ENCODE results near the gene CFAP20DC.
"Not testable (repeated sequence)": the region's sequence is repeated elsewhere in the genome, so short reads cannot be mapped to it uniquely, and the experiment has no call there.

CFAP20DC gene

DNA sequence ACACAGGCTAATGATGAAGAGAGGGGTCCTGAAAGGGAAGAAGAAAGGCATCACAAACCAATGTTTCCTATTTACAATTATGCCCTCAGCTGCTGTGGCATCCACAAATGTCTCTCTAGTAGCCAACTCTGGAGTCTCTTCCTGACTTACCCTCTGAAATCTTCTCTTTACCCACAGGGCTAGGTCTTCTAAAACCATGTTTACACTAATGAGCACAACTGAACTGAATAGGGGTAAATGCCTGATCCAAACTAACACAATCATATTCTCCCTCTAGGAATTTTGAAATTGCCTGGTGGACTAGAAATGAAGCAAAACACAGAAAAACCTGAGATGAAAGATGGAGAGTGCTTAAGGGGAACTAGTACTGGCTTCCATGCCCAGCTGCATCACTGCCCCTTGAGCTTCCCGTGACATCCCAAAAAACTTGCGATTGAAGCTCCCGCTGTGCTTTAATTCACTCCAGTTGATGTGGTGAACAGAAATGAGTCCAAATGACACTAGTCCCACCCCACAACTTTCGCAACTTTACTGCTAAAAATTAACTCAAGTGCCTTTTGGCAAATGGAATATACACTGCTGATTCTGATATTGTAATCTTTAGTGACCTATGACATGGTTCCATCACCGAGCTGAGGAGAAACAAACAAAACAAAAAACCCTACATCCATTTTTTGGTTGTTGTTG lies 32.8 kb downstream of the CFAP20DC start:
- no peak for DNase-seq

DNA sequence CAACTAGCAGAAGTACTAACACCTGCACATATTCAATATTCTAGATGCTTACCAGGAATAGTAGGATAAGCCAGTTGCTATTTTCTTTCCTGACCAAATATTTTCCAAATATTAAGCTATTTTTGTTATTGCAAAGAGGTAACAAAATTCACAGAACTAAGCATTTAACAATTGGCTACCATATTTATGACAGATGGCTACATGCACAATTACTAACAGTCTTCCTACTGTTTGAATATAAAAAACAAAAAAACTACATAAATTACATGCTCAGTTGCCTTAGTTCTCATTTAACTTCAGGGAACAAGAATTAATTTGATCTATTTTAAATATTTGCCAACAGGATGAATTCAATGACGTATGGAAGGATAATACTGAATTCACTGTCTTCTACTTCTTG lies 36.2 kb downstream of the CFAP20DC start:
- DNase-seq, result no peak

DNA sequence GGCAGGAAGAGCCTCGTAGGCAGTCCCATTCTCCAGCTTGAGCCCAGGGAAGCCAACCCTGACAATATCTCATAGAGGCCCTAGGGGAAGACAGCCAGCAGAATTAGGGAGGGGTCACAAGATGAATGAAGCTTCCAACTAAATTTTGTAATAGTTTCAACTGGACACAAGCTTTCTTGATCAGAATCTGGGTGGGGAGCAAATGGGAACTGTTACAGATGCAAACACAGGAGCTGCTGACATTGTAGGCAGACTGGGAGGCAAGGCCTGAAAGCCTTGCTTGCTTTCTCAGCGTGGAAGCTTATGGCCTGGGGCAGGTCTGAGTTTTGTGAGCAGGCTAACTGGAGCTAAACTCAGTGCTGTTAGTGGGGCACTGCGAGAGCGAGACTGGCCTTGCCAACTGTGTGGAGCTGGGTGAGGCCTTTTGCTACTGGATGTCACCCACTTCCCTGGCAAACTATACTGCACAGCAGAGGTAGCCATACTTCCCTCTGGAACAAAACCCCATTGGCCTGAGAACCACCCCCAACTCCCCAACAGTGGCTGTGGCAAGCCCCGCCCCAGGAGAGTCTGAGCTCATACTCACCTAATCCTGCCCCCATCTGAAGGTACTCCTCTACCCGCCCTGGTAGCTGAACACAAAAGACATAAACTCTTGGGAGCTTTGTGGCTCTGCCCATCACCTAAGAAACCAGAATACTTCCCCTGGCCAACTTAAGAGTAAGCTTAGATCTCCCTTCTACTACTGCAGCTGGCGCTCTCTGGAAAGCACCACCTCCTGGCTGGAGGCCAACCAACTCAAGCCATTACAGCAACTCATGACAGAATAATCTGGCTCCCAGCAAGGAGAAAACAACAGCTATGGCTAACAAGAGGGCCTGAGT lies 42.9 kb downstream of the CFAP20DC start:
- no peak for DNase-seq

- no peak for DNase-seq
These were observed 48.1 kb downstream of the CFAP20DC start for GRCh38 chr3:59001675-59002074.

DNA sequence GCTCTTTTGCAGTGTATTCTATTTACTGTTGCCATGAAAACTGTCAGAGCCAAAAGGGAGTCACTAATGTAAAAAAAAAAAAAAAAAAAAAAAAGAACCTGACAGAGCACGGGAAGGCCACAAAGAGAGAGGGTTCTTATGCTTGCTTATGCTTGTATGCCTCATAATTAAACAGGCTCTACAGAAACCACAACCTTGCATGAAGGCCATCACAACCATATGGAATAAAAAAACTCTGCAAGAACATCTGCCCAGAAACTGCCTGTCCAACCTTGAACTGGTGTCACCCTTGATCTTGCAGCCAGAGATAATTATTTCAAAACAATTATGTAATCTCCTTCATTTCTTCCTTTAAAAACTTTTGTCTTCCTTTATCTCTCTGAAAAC lies 50.1 kb downstream of the CFAP20DC start:
- no peak for DNase-seq

DNA sequence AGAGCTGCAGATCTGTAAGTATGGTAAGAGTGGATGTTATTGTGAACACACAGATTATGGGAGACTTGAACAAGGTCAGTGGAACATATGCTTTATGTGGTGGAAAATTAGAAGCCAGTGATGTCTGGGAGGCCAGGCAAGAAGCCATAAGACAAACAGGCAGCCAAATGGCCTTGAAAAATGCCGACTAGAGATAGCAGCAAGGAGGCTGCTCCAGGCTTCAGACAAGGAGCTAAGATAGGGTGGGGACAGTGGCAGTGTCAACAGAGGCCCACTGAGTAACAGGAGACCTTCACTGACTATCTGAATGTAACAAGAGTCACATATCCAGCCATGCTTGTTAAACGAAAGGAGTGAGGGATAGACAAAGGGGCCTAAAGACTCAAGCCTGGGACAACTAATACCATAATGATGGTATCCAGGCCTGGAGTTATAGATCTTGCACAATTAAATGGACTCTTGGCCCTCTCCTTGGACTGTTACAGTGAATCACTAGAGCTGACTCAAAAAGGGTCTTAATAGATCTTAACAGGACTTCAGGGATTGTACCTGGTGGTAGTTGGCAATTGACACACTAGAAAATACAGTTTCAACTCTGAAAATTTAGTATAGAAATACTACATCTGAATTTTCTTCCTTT lies 50.6 kb downstream of the CFAP20DC start:
- DNase-seq, result no peak

DNA sequence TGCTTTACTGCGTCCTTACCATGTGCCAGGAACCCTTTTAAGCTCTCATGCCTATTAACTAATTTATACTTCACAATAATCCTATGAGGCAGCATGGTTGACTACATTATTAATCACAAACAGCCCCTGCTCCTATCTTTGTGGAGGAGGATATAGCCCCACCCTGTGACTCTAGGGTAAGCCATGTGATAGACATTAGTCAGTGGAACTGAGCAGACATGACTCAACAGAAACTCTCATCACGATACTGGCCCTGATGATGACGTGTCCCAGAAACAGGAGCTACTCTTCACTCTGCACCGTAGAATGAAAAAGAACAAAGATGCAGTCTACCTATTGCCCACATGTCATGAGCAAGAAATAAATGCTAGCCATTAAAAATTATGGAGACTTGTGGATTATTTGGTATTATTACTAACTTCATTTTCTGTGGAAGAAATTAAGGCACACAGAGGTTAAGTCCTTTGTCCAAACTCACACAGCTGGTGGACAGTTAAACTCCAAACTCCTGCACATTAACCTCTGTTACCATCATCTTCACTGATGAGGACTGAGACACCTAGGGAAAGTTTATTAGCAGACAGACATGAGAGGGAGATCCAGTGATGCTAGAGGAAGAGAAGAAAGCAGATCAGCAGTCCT lies 51.2 kb downstream of the CFAP20DC start:
- no peak for DNase-seq

GRCh38 chr3:58996730-58997129 lies 53.1 kb downstream of the CFAP20DC start:
- no peak for DNase-seq

DNA sequence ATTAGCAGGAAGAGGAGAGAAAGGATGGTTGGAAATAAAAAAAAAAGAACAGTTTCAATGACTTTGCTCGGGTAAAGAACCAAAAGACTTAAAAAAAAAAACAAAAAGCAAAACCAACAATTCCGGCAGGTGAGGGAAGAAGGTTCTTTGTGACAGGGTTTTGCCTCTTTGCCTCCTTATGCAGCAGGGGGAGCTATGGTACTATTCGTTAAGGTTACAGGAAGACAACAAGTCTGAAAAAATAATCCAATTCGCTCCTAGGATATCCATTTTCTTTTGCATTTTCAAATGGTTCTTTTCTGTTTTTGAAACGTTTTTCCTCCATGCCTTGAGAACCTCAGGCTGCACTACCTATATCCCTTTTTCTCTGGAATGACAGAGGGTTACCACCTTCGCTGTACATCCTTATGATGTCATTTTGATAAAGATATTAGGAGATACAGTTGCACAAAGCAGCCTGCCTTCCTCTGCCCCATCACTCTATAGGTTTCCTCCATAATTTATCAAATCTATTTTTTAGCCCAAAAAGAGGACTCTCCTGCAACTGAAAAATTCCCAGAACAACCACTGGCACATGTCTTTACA lies 55.0 kb downstream of the CFAP20DC start:
- DNase-seq, result no peak

GRCh38 chr3:58993547-58993946 lies 56.3 kb downstream of the CFAP20DC start:
- DNase-seq, result no peak

GRCh38 chr3:58991623-58992022 lies 58.2 kb downstream of the CFAP20DC start:
- no peak for DNase-seq

DNA sequence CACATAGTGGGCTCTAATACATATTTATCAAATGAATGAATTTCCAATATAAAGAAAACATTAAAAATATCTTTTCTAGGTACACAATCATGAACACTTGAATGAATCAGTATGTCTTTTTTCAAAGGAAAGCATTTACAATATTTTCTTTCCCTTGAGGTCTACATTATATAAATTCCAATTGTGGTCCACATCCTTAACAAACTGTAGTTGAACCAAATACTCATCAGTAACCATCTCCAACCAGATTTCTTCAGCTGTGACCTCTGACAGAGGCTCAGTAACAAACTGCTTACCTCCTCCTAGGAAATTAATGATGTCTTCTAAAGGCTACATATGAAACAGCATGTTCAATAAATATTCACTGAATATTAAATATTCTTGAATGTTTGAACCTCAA lies 58.8 kb downstream of the CFAP20DC start:
- DNase-seq, result no peak

DNA sequence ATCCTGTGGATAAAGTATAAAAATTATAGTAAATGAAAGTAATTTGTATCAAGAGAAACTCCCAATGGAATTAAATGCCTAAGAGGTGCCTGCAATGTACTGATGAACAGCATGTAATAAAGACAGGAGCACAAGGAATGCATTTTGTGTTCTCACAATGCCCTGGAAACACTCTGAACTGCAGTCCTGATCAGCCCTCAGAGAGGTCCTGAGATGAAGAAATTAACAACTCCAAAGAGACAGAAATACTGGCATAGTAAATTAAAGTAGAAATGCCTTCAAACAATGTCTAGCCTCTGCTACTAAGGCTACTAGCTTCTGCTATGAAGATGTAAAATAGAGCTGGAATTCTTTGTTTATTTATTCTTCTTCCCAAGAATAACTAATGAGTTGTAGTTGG lies 59.9 kb downstream of the CFAP20DC start:
- DNase-seq, result no peak

DNA sequence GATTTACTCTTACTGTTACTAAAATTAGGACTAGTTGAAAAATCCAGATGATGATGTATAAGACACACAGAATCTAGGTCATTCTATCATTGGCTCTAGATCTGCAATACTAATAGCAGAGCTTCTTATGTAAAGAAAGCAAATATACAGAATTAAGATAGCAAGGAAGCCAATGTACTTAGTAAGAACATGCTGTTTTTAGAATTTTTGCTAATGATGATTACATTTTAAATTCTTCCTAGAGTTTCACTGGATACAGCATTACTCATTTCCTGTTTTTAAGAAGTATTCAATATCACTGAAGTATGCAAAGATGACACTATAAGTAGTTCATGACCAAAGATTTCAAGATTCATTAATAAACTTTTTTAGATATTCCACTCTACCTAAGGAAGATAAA lies 60.7 kb downstream of the CFAP20DC start:
- no peak for DNase-seq

DNA sequence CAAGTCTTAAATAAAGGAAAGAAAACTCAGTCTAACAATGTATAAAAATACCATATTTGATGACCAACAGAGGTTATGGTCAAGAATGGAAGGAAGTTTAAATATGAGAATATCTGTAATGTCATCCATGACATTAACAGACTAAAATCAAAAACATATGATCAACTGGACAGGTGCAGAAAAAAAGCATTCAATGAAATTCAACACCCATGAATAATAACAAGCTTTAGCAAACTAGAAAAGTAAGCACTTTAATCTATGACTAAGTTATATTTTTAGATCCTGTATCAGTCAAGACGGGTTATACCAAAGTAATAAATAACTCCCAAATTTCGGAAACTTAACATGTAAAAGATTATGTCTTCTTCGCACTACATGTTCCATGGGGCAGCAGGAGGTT lies 61.8 kb downstream of the CFAP20DC start:
- no peak for DNase-seq

GRCh38 chr3:58986654-58987053 lies 63.2 kb downstream of the CFAP20DC start:
- DNase-seq, result no peak

GRCh38 chr3:58979840-58980239 lies 70.0 kb downstream of the CFAP20DC start:
- no peak for DNase-seq

DNA sequence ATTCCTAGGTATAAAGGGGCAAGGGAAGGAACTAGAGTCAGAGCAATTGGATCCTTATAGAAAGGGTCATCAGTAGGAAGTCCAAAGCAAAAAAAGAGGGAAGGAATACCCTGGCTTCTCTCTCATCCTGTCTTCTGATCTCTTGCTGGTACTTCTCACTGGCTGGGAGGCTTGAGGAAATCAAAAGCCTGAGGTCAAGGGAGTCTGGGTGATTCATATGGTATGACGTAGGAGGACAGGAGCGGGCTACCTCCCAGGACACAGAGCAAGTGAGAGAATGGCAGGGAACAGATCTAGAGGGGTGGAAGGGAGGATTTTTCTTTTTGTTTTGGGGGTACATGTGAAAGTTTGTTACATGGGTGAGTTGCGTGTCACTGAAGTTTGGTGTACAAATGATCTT lies 76.0 kb downstream of the CFAP20DC start:
- no peak for DNase-seq

GRCh38 chr3:58967866-58968265 lies 82.0 kb downstream of the CFAP20DC start:
- not testable (repeated sequence) for DNase-seq

- no peak for DNase-seq
These were observed 84.0 kb downstream of the CFAP20DC start for GRCh38 chr3:58965865-58966264.

DNA sequence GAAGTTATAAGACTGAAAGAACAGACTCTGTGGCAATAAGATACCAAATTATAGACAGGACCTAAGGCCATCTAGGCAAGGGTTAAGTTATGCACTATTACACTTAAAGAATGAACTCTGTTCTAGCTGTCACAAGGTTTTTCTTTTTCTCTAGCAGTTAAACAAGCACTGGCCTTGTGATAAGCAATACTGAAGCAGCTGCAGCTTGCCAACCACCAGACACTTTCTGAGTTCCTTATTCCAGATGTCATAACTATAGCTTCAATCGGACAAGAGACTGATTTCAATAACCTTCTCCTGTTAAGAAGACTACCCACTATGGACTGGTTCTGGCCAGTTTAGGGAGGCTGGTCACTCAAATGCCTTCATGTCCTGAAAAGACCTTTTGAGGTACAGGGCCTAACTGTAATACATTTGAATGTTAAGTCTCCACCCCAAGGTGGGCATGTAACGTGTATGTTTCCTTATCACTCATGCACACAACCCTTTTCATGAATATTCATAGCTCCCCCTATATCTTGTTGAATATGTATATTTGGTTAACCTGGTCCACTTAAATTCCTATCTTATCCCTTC lies 85.8 kb downstream of the CFAP20DC start:
- no peak for DNase-seq

DNA sequence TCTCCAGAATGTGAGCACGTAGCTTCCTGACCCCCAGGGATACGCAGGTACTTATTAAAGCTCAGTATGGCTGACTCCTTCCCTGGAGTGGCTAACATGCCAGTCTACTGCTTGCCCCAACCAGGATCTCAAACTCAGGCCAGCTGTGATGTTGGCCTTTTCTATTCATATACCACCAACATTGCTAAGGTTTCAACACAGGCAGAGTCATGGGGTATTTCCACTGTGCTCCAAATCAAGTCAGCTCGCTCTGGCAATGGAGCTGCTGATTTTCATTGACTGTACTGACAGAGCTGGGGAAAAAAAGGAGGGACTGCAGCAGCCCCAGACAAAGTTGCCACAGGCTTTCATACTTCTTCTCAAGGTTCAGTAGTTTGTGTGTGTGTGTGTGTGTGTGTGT lies 87.0 kb downstream of the CFAP20DC start:
- no peak for DNase-seq

Measured in bone marrow (tissue), 2 donors.